Suprapubic skin (tissue), 4 donors: Measurements from ENCODE around the gene DNHD1. TPM values are rescaled to one million over a fixed set of nuclear protein-coding genes. Genes with fewer than 3 reads are reported as not detected.

Experiments
- DNase-seq, 2 donors: peaks; one replicate each; pipeline ENCODE4 v3.0.0-alpha.2; 2019; ENCODE audit warnings: low spot score in 2 of 2
- H3K27ac ChIP-seq: fragments of 200-600 bp; sonication (generic); one replicate; pipeline ENCODE4 v1.5.1; 2019
- H3K27me3 ChIP-seq: fragments of 200-600 bp; sonication (generic); one replicate; pipeline ENCODE4 v1.5.1; 2019
- H3K36me3 ChIP-seq: fragments of 200-600 bp; sonication (generic); one replicate; pipeline ENCODE4 v1.5.1; 2019
- H3K4me1 ChIP-seq: fragments of 200-600 bp; sonication (generic); one replicate; pipeline ENCODE4 v1.5.1; 2019
- H3K4me3 ChIP-seq: fragments of 200-600 bp; sonication (generic); one replicate; pipeline ENCODE4 v1.5.1; 2019; ENCODE audit warnings: mild to moderate bottlenecking
- H3K9me3 ChIP-seq: fragments of 200-600 bp; sonication (generic); one replicate; pipeline ENCODE4 v1.5.1; 2019
- CTCF ChIP-seq, 2 donors: fragments of 200-600 bp in 1 of 2; fragments of 450-650 bp in 1 of 2; sonication (generic) in 1 of 2; IDR thresholded peaks; one replicate each; pipeline ENCODE4 v1.5.1; 2016 to 2019; ENCODE audit warnings: antibody characterized with exemption in 2 of 2, mild to moderate bottlenecking in 1 of 2, moderate library complexity in 1 of 2
- EP300 ChIP-seq: sonication (generic); formaldehyde crosslinking; IDR thresholded peaks from one replicate; pipeline ENCODE4 v1.6.1; 2017; ENCODE audit warnings: antibody characterized with exemption
- POLR2A ChIP-seq, 2 donors: fragments of 450-650 bp; IDR thresholded peaks; one replicate each; pipeline ENCODE4 v1.6.1; 2017; ENCODE audit warnings: antibody characterized with exemption in 2 of 2, mild to moderate bottlenecking in 2 of 2, moderate library complexity in 2 of 2
- POLR2AphosphoS5 ChIP-seq, 3 donors: sonication (generic); formaldehyde crosslinking; IDR thresholded peaks; one replicate each; pipeline ENCODE4 v1.6.1; 2017; ENCODE audit warnings: antibody characterized with exemption in 3 of 3
- WGBS: methylation state at CpG from one replicate; pipeline ENCODE4 v1.1.5; 2018; 5-methylcytosine and 5-hydroxymethylcytosine counted together
- total RNA-seq, 4 donors: library from RNA; depleted of rRNA; stranded (reverse); fragments of >200 nt; gene quantifications; one replicate each; pipeline ENCODE4 v1.1.0, GENCODE V29; 2016

Gene DNHD1
- total RNA-seq, 4 donors from 2014 or later = 6.2 to 32.0 (median 9.6) TPM

GRCh38 chr11:6569706-6570105 is 72.6 kb downstream of the DNHD1 start:
- DNase-seq = no peak

GRCh38 chr11:6570691-6571427 is 73.8 kb downstream of the DNHD1 start:
- peaks cover 8% of the 10 kb centered on the region for H3K4me1 ChIP-seq
- DNase-seq = no peak
- H3K27ac ChIP-seq = no peak overlapping the region
- H3K27me3 ChIP-seq = no peaks in the 10 kb centered on the region
- no peaks in the 10 kb centered on the region for H3K9me3 ChIP-seq
- TF ChIP-seq POLR2A (IDR thresholded peaks at IDR 0.05) (no peak), CTCF (IDR thresholded peaks at IDR 0.05) (no peak), EP300 (no peak), POLR2AphosphoS5 (IDR thresholded peaks at IDR 0.05) (no peak)
- WGBS = 42% methylated on average over 39 of the region's 62 CpGs
- no peak overlapping the region for H3K4me3 ChIP-seq
- peaks cover 10% of the 10 kb centered on the region for H3K36me3 ChIP-seq

More at GRCh38 chr11:6569706-6570105, 72.6 kb downstream of the DNHD1 start:
- Histone ChIP-seq H3K27me3 (no peaks in the 10 kb centered on the region), H3K27ac (no peak overlapping the region), H3K36me3 (peaks cover 10% of the 10 kb centered on the region), H3K9me3 (no peaks in the 10 kb centered on the region), H3K4me3 (no peak overlapping the region), H3K4me1 (peaks cover 8% of the 10 kb centered on the region)
- TF ChIP-seq POLR2A (IDR thresholded peaks at IDR 0.05) (no peak), CTCF (IDR thresholded peaks at IDR 0.05) (no peak), EP300 (no peak), POLR2AphosphoS5 (IDR thresholded peaks at IDR 0.05) (no peak)
- WGBS = 88% methylated on average over 5 of the region's 5 CpGs

GRCh38 chr11:6571434-6572008 is 74.4 kb downstream of the DNHD1 start:
- Histone ChIP-seq H3K4me1 (peaks cover 10% of the 10 kb centered on the region), H3K27ac (no peak overlapping the region), H3K27me3 (no peaks in the 10 kb centered on the region), H3K36me3 (peaks cover 10% of the 10 kb centered on the region), H3K9me3 (no peaks in the 10 kb centered on the region), H3K4me3 (no peak overlapping the region)
- WGBS = 63% methylated on average over 20 of the region's 22 CpGs
- TF ChIP-seq POLR2AphosphoS5 (IDR thresholded peaks at IDR 0.05) = no peak
- TF ChIP-seq POLR2A (IDR thresholded peaks at IDR 0.05) = no peak
- TF ChIP-seq EP300 = no peak
- no peak for TF ChIP-seq CTCF (IDR thresholded peaks at IDR 0.05)
- DNase-seq = no peak

GRCh38 chr11:6572215-6572614 is 75.1 kb downstream of the DNHD1 start:
- H3K4me3 ChIP-seq = no peak overlapping the region
- H3K27ac ChIP-seq = no peak overlapping the region
- TF ChIP-seq EP300 = no peak
- TF ChIP-seq CTCF (IDR thresholded peaks at IDR 0.05) = no peak
- no peak for TF ChIP-seq POLR2A (IDR thresholded peaks at IDR 0.05)
- TF ChIP-seq POLR2AphosphoS5 (IDR thresholded peaks at IDR 0.05) = no peak
- no peak for DNase-seq
- peaks cover 10% of the 10 kb centered on the region for H3K36me3 ChIP-seq
- peaks cover 17% of the 10 kb centered on the region for H3K4me1 ChIP-seq
- no peaks in the 10 kb centered on the region for H3K27me3 ChIP-seq
- no peaks in the 10 kb centered on the region for H3K9me3 ChIP-seq
- 56% methylated on average over 2 of the region's 2 CpGs for WGBS
